Fibroblast of lung (primary cell): Measurements from ENCODE around the gene TRIM54.

Experiments
- EZH2 ChIP-seq: IDR thresholded peaks from 2 replicates; pipeline ENCODE4 v1.5.1; 2012; ENCODE audit warnings: low read length, control low read depth, mild to moderate bottlenecking; ENCODE audit errors: missing control alignments
- TF ChIP-seq, protein P1 (sequence below), 2 donors: IDR thresholded peaks in 1 of 2; conservative IDR thresholded peaks in 1 of 2; 1 replicate in 1 of 2; 2 replicates in 1 of 2; pipeline ENCODE4 v1.5.1; 2011 to 2012; ENCODE audit warnings: low read length in 2 of 2, control low read depth in 1 of 2, inconsistent platforms in 1 of 2, low read depth in 1 of 2, mild to moderate bottlenecking in 1 of 2

DNA sequence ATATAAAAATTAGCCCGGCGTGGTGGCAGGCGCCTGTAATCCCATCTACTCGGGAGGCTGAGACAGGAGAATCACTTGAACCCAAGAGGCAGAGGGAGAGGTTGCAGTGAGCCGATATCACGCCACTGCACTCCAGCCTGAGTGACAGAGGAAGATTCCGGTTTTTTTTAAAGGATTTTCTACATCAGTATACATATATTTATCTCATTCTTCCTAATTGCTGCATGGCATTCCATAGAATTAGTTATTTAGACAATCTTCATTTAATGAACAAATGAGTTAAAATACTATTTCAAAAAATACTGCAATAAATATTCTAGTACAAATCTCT lies 72.3 kb downstream of the TRIM54 start:
- TF ChIP-seq EZH2 = no peak
- TF ChIP-seq, protein P1, sequence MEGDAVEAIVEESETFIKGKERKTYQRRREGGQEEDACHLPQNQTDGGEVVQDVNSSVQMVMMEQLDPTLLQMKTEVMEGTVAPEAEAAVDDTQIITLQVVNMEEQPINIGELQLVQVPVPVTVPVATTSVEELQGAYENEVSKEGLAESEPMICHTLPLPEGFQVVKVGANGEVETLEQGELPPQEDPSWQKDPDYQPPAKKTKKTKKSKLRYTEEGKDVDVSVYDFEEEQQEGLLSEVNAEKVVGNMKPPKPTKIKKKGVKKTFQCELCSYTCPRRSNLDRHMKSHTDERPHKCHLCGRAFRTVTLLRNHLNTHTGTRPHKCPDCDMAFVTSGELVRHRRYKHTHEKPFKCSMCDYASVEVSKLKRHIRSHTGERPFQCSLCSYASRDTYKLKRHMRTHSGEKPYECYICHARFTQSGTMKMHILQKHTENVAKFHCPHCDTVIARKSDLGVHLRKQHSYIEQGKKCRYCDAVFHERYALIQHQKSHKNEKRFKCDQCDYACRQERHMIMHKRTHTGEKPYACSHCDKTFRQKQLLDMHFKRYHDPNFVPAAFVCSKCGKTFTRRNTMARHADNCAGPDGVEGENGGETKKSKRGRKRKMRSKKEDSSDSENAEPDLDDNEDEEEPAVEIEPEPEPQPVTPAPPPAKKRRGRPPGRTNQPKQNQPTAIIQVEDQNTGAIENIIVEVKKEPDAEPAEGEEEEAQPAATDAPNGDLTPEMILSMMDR (conservative IDR thresholded peaks at IDR 0.05 in 1 of 2, IDR thresholded peaks at IDR 0.05 in 1 of 2; ENCODE audit: low read depth in 1 of 2, low read length in 2 of 2) = no peak
